ENCODE measurements around the gene DHRS1.

- TF ChIP-seq CTCF (IDR thresholded peaks at IDR 0.05; ENCODE audit: borderline replicate concordance, extremely low read depth, low read length, poor library complexity, severe bottlenecking): peak; percentile 51
- no peak for TF ChIP-seq EZH2 (IDR thresholded peaks at IDR 0.05; ENCODE audit: borderline replicate concordance, low read depth, low read length, severe bottlenecking)
These were observed 57.6 kb downstream of the DHRS1 start for GRCh38 chr14:24241829-24242443.
